ENCODE measurements around the gene KLHDC10.

GRCh38 chr7:130140551-130141160, 70.3 kb downstream of the KLHDC10 start:
- TF ChIP-seq CTCF (IDR thresholded peaks at IDR 0.05) (no peak), POLR2AphosphoS5 (IDR thresholded peaks at IDR 0.05; ENCODE audit: insufficient read depth in 1 of 2, low read depth in 1 of 2) (no peak)

All from vagina (tissue), 2 donors.